Upper lobe of right lung (tissue), 1 donor: Measurements from ENCODE around the gene BCAN. TPM values are rescaled to one million over a fixed set of nuclear protein-coding genes. Genes with fewer than 3 reads are reported as not detected.

Source experiments
- ATAC-seq: fragments of 200-7000 bp; cut with Tn5 transposase; one replicate; pipeline ENCODE4 v1.9.1; 2020; ENCODE audit warnings: mild to moderate bottlenecking, moderate library complexity
- DNase-seq: peaks from one replicate; pipeline ENCODE4 v3.0.0-alpha.2; 2020
- H3K27ac ChIP-seq: fragments of 200-600 bp; one replicate; pipeline ENCODE4 v1.8.0; 2022
- H3K27me3 ChIP-seq: fragments of 200-600 bp; one replicate; pipeline ENCODE4 v1.8.0; 2022; ENCODE audit warnings: mild to moderate bottlenecking
- H3K36me3 ChIP-seq: fragments of 200-600 bp; one replicate; pipeline ENCODE4 v1.8.0; 2022
- H3K4me1 ChIP-seq: fragments of 200-600 bp; one replicate; pipeline ENCODE4 v1.8.0; 2022
- H3K4me3 ChIP-seq: fragments of 200-600 bp; one replicate; pipeline ENCODE4 v1.8.0; 2022; ENCODE audit warnings: mild to moderate bottlenecking
- H3K9me3 ChIP-seq: fragments of 200-600 bp; one replicate; pipeline ENCODE4 v1.8.0; 2022
- CTCF ChIP-seq: fragments of 200-600 bp; IDR thresholded peaks from one replicate; pipeline ENCODE4 v1.8.0; 2022; ENCODE audit warnings: antibody characterized with exemption
- intact Hi-C: fragments of 100-400 bp; cut with DNase I; formaldehyde crosslinking; loops from one replicate; pipeline ENCODE4 v1.11.0; 2022
- total RNA-seq: library from RNA; stranded (reverse); fragmentation: NEBNext Ultra II Directional; extraction: Animal tissue kit (Norgen Biotek cat#: 25700); gene quantifications from one replicate; pipeline ENCODE4 v1.2.1, GENCODE V29; 2021
- donor health status: DM: no; HTN: yes; CAD: no; lungs with severe emphysema.

BCAN gene
- total RNA-seq, 1 donor from 2014 or later = not detected

- Histone ChIP-seq H3K9me3 (no peaks in the 10 kb centered on the region), H3K27ac (no peak overlapping the region), H3K4me1 (no peaks in the 10 kb centered on the region), H3K27me3 (peaks cover 59% of the 10 kb centered on the region), H3K4me3 (no peak overlapping the region), H3K36me3 (no peaks in the 10 kb centered on the region)
- ATAC-seq (no peak), DNase-seq (no peak)
- TF ChIP-seq CTCF = no peak
- intact Hi-C loops = no loop called here
Measured at GRCh38 chr1:156648496-156648895, 6.6 kb downstream of the BCAN start.

- ATAC-seq = no peak
Measured at GRCh38 chr1:156648951-156649350, 7.0 kb downstream of the BCAN start.

GRCh38 chr1:156652131-156652991, 10.4 kb downstream of the BCAN start:
- H3K4me3 ChIP-seq = no peak overlapping the region
- intact Hi-C loops = no loop called here

More at GRCh38 chr1:156648951-156649350, 7.0 kb downstream of the BCAN start:
- intact Hi-C loops = no loop called here
- Histone ChIP-seq H3K27ac (no peak overlapping the region), H3K36me3 (no peaks in the 10 kb centered on the region), H3K4me1 (no peaks in the 10 kb centered on the region), H3K27me3 (peaks cover 63% of the 10 kb centered on the region), H3K4me3 (no peak overlapping the region), H3K9me3 (no peaks in the 10 kb centered on the region)
- TF ChIP-seq CTCF = no peak
- no peak for DNase-seq

GRCh38 chr1:156652992-156653355, 11.1 kb downstream of the BCAN start:
- Histone ChIP-seq H3K4me3 (no peak overlapping the region), H3K4me1 (peaks cover 12% of the 10 kb centered on the region), H3K27ac (no peak overlapping the region), H3K9me3 (no peaks in the 10 kb centered on the region), H3K36me3 (no peaks in the 10 kb centered on the region), H3K27me3 (peaks cover 47% of the 10 kb centered on the region)
- intact Hi-C loops = no loop called here
- TF ChIP-seq CTCF = no peak
- DNase-seq (no peak), ATAC-seq (no peak)

More at GRCh38 chr1:156652131-156652991, 10.4 kb downstream of the BCAN start:
- no peaks in the 10 kb centered on the region for H3K9me3 ChIP-seq
- no peak overlapping the region for H3K27ac ChIP-seq
- no peak for ATAC-seq
- H3K4me1 ChIP-seq = peaks cover 9% of the 10 kb centered on the region
- no peaks in the 10 kb centered on the region for H3K36me3 ChIP-seq
- DNase-seq = no peak
- peaks cover 52% of the 10 kb centered on the region for H3K27me3 ChIP-seq
- no peak for TF ChIP-seq CTCF

- H3K36me3 ChIP-seq = no peaks in the 10 kb centered on the region
- ATAC-seq (no peak), DNase-seq (no peak)
- intact Hi-C loops = no loop called here
- no peak overlapping the region for H3K27ac ChIP-seq
- peaks cover 40% of the 10 kb centered on the region for H3K27me3 ChIP-seq
- no peak for TF ChIP-seq CTCF
- no peaks in the 10 kb centered on the region for H3K9me3 ChIP-seq
- no peak overlapping the region for H3K4me3 ChIP-seq
- peaks cover 18% of the 10 kb centered on the region for H3K4me1 ChIP-seq
Measured at GRCh38 chr1:156654700-156655099, 12.8 kb downstream of the BCAN start.
